GM12878 (cell line): ENCODE results near the gene MAST4. TPM values are rescaled to one million over a fixed set of nuclear protein-coding genes. Genes with fewer than 3 reads are reported as not detected.

Experiments used
- ATAC-seq: fragments of 200-7000 bp; cut with Tn5 transposase; 3 replicates; pipeline ENCODE4 v1.9.1; 2020; ENCODE audit warnings: mild to moderate bottlenecking, moderate library complexity
- BruUV-seq: library from RNA; stranded (reverse); fragments of 400-500 nt; replicated peaks from 2 replicates; lab custom pipeline; 2021; lab: Mats Ljungman, UMichigan
- CTCF ChIA-PET: fragments of 300-600 bp; sonication (Branson Sonifier 250); formaldehyde crosslinking; extraction: SDS; loops from one replicate; lab custom pipeline; 2021; ENCODE audit warnings: inconsistent platforms; lab: Yijun Ruan, JAX
- POLR2A ChIA-PET: fragments of 350-600 bp; formaldehyde crosslinking; extraction: SDS; loops from one replicate; lab custom pipeline; 2021; ENCODE audit warnings: inconsistent platforms; lab: Charles Lee
- RAD21 ChIA-PET: fragments of 300-600 bp; sonication (Branson Sonifier 250); formaldehyde crosslinking; loops from one replicate; lab custom pipeline; 2023; ENCODE audit warnings: antibody characterized with exemption; ENCODE audit not compliant: unreplicated experiment; lab: Charles Lee
- SMC1A ChIA-PET: fragments of 300-600 bp; sonication (Branson Sonifier 250); formaldehyde crosslinking; loops from one replicate; lab custom pipeline; 2023; ENCODE audit not compliant: unreplicated experiment, uncharacterized antibody; lab: Charles Lee
- DNase-seq: peaks from one replicate; pipeline ENCODE4 v3.0.0-alpha.2; 2011; ENCODE audit warnings: low read depth, low spot score
- FAIRE-seq: peaks from 3 replicates; lab custom pipeline; 2011; peaks lifted over from hg19 to GRCh38; lab: Jason Lieb, UNC
- H2AFZ ChIP-seq: 2 replicates; pipeline ENCODE4 v1.6.0; 2011; ENCODE audit warnings: low read depth, low read length, control low read depth; ENCODE audit not compliant: control insufficient read depth
- H3K27ac ChIP-seq: 2 replicates; pipeline ENCODE4 v1.5.1; 2011; ENCODE audit warnings: control low read depth; ENCODE audit not compliant: control insufficient read depth, insufficient read depth
- H3K27me3 ChIP-seq, 2 experiments: replicated peaks in 1 of 2; 2 replicates each; pipeline versions ENCODE4 v1.6.0 to v1.6.1; 2011; ENCODE audit warnings: low read length in 1 of 2; ENCODE audit not compliant: control insufficient read depth in 2 of 2, insufficient read depth in 2 of 2
- H3K36me3 ChIP-seq, 2 experiments: 2 replicates each; pipeline ENCODE4 v1.5.1; 2011; ENCODE audit warnings: low read length in 1 of 2; ENCODE audit not compliant: control insufficient read depth in 2 of 2, insufficient read depth in 2 of 2
- H3K4me1 ChIP-seq: 2 replicates; pipeline ENCODE4 v1.6.1; 2011; ENCODE audit warnings: mild to moderate bottlenecking, low read length, moderate library complexity, mixed read lengths; ENCODE audit not compliant: control insufficient read depth, insufficient read depth
- H3K4me2 ChIP-seq: 2 replicates; pipeline ENCODE4 v1.6.0; 2011; ENCODE audit warnings: control low read depth; ENCODE audit not compliant: control insufficient read depth, insufficient read depth
- H3K4me3 ChIP-seq: fragments of 200-600 bp; sonication (generic); 2 replicates; pipeline ENCODE4 v1.5.1; 2016
- H3K79me2 ChIP-seq: 2 replicates; pipeline ENCODE4 v1.6.0; 2011; ENCODE audit warnings: low read length; ENCODE audit not compliant: control insufficient read depth, insufficient read depth
- H3K9ac ChIP-seq: 2 replicates; pipeline ENCODE4 v1.8.0; 2011; ENCODE audit warnings: low read length, control low read depth, mixed read lengths; ENCODE audit not compliant: control insufficient read depth, insufficient read depth
- H3K9me3 ChIP-seq: replicated peaks from 3 replicates; pipeline ENCODE4 v1.5.1; 2011; ENCODE audit warnings: mild to moderate bottlenecking, low read length; ENCODE audit not compliant: control insufficient read depth, insufficient read depth
- H4K20me1 ChIP-seq: 2 replicates; pipeline ENCODE4 v1.6.0; 2011; ENCODE audit not compliant: control insufficient read depth, insufficient read depth
- ASH2L ChIP-seq: fragments of 300-600, 200-600 bp; sonication (generic); IDR thresholded peaks from 2 replicates; pipeline ENCODE4 v1.6.1; 2017; ENCODE audit warnings: low read depth, mild to moderate bottlenecking, borderline replicate concordance
- CBX3 ChIP-seq: fragments of 200-600 bp; sonication (generic); IDR thresholded peaks from 2 replicates; pipeline ENCODE4 v1.6.1; 2016; ENCODE audit warnings: low read depth, borderline replicate concordance
- GATAD2B ChIP-seq: fragments of 450-650 bp; conservative IDR thresholded peaks from 2 replicates; pipeline ENCODE4 v1.6.1; 2017; ENCODE audit warnings: low read depth, mild to moderate bottlenecking, moderate library complexity
- HCFC1 ChIP-seq: fragments of 150-350 bp; IDR thresholded peaks from 2 replicates; pipeline ENCODE4 v1.6.1; 2014; ENCODE audit warnings: low read length
- IRF4 ChIP-seq: IDR thresholded peaks from 2 replicates; pipeline ENCODE4 v1.6.1; 2011; ENCODE audit warnings: low read depth, low read length
- MEF2B ChIP-seq: fragments of 450-650 bp; IDR thresholded peaks from 2 replicates; pipeline ENCODE4 v1.6.1; 2018; ENCODE audit warnings: mild to moderate bottlenecking, moderate library complexity; ENCODE audit not compliant: partially characterized antibody, poor library complexity, severe bottlenecking
- MTA3 ChIP-seq: IDR thresholded peaks from 2 replicates; pipeline ENCODE4 v1.6.1; 2012; ENCODE audit warnings: low read length, inconsistent platforms, borderline replicate concordance
- MXI1 ChIP-seq: fragments of 150-350 bp; IDR thresholded peaks from 2 replicates; pipeline ENCODE4 v1.6.1; 2011; ENCODE audit warnings: low read depth, mild to moderate bottlenecking, inconsistent platforms, low read length, improper control_type of control experiment
- NR2C2 ChIP-seq: IDR thresholded peaks from 2 replicates; pipeline ENCODE4 v1.6.1; 2011; ENCODE audit warnings: borderline replicate concordance, low read depth; ENCODE audit not compliant: control insufficient read depth, insufficient read length
- NR2F1 ChIP-seq: fragments of 450-650 bp; conservative IDR thresholded peaks from 2 replicates; pipeline ENCODE4 v1.6.1; 2017; ENCODE audit warnings: mild to moderate bottlenecking
- POLR2A ChIP-seq: IDR thresholded peaks from 2 replicates; pipeline ENCODE4 v1.6.1; 2011; ENCODE audit warnings: low read depth, mild to moderate bottlenecking, low read length
- SIN3A ChIP-seq: IDR thresholded peaks from 2 replicates; pipeline ENCODE4 v1.6.1; 2012; ENCODE audit warnings: low read depth, low read length, improper control_type of control experiment
- SP1 ChIP-seq: IDR thresholded peaks from one replicate; pipeline ENCODE4 v1.6.1; 2011; ENCODE audit warnings: low read depth, low read length
- SREBF2 ChIP-seq: IDR thresholded peaks from 2 replicates; pipeline ENCODE4 v1.6.1; 2012; ENCODE audit warnings: mild to moderate bottlenecking, low read length
- SUPT20H ChIP-seq: IDR thresholded peaks from 2 replicates; pipeline ENCODE4 v1.6.1; 2011; ENCODE audit warnings: low read depth, mild to moderate bottlenecking, low read length, moderate library complexity, borderline replicate concordance; ENCODE audit not compliant: control insufficient read depth
- ZNF384 ChIP-seq: IDR thresholded peaks from 2 replicates; pipeline ENCODE4 v1.6.1; 2012; ENCODE audit warnings: low read depth, mild to moderate bottlenecking, low read length, improper control_type of control experiment, borderline replicate concordance
- WGBS: methylation state at CpG from one replicate; pipeline ENCODE4 v1.1.6; 2016; ENCODE audit warnings: low lambda C conversion rate; ENCODE audit not compliant: insufficient replicate concordance, insufficient coverage; ENCODE audit errors: missing lambda C conversion rate; 5-methylcytosine and 5-hydroxymethylcytosine counted together
- in situ Hi-C: fragments of 300-500 bp; cut with MboI; formaldehyde crosslinking; loops from 9 replicates; pipeline ENCODE4 v1.14.3; 2018; ENCODE audit warnings: mixed read lengths
- intact Hi-C: fragments of 100-400 bp; cut with micrococcal nuclease; formaldehyde crosslinking; loops from one replicate; pipeline ENCODE4 v1.14.2; 2022; ENCODE audit not compliant: unreplicated experiment
- polyA plus RNA-seq, 11 experiments: library from polyadenylated mRNA; depleted of rRNA in 4 of 11; unstranded in 6 of 11; stranded (reverse) in 5 of 11; fragments of >200 nt; fragmentation: Nextera tagmentation in 4 of 11; fragmentation: Illumina TruSeq in 1 of 11; extraction: Ambion mirVana in 4 of 11; extraction: Trizol in 1 of 11; gene quantifications; 1 replicate in 1 of 11; 2 replicates in 10 of 11; pipeline versions ENCODE4 v1.2.1 to v1.2.3, GENCODE V29; 2011 to 2016; ENCODE audit warnings: inconsistent platforms in 2 of 11, missing spikeins in 2 of 11, low read depth in 1 of 11
- total RNA-seq, 4 experiments: library from RNA; depleted of rRNA in 3 of 4; stranded (reverse); fragments of >200 nt in 3 of 4; fragmentation: Illumina TruSeq in 1 of 4; extraction: Trizol in 1 of 4; gene quantifications; 2 replicates each; pipeline versions ENCODE4 v1.2.1 to v1.2.3, GENCODE V29; 2013 to 2021
- TF ChIP-seq, protein P1 (sequence below): fragments of 450-650 bp; IDR thresholded peaks from 2 replicates; pipeline ENCODE4 v1.6.1; 2017; ENCODE audit warnings: low read depth, mild to moderate bottlenecking, moderate library complexity

Gene MAST4
- total and polyA plus RNA-seq, 10 of the 15 experiments (the other 5 are each of a cell fraction or from before 2014, with no cell fraction given), result 0.02 to 1.6 (median 0.29) TPM; not detected in 1

DNA sequence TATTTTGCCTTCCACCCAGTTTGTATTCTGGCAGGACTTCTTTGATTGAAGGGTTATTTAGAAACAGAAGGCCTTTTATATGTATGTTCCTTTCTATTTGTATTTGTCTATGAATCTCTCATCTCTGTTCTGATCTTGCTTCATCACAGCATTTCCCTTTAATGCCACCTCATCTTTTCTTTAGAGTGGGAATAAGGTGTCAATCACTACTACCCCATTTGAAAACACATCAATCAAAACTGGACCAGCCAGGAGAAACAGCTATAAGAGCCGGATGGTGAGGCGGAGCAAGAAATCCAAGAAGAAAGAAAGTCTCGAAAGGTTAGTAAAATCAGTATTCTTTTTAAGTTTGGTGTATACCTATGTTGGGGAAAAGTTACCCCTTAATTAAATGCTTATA lies 564.1 kb downstream of the MAST4 start:
- ChIA-PET SMC1A (interaction anchor here (3.5 kb wide), 1 partner anchor 47 kb away, joined by 24 read pairs; no protein-coding TSS in a partner anchor), POLR2A (no interaction called here), RAD21 (interaction anchor here (4.8 kb wide), 1 partner anchor 48 kb away, joined by 31 read pairs; no protein-coding TSS in a partner anchor), CTCF (interaction anchor here (0.9 kb wide), 1 partner anchor 10 kb away, joined by 3 read pairs; no protein-coding TSS in a partner anchor)
- H3K4me3 ChIP-seq, result no peak overlapping the region
- no peaks in the 10 kb centered on the region for H3K4me1 ChIP-seq
- no peaks in the 10 kb centered on the region for H3K36me3 ChIP-seq
- H4K20me1 ChIP-seq, result no peaks in the 10 kb centered on the region
- H3K27ac ChIP-seq, result no peak overlapping the region
- no TSS peak for BruUV-seq
- H3K79me2 ChIP-seq, result no peaks in the 10 kb centered on the region
- FAIRE-seq (no peak), ATAC-seq (no peak), DNase-seq (no peak)
- TF ChIP-seq ASH2L (no peak), POLR2A (no peak), CBX3 (no peak), MTA3 (no peak), MXI1 (no peak), GATAD2B (no peak), SREBF2 (no peak), ZNF384 (no peak), NR2F1 (no peak), SIN3A (no peak), SP1 (no peak), NR2C2 (no peak), HCFC1 (no peak), SUPT20H (no peak), MEF2B (no peak), IRF4 (no peak)
- TF ChIP-seq, protein P1, sequence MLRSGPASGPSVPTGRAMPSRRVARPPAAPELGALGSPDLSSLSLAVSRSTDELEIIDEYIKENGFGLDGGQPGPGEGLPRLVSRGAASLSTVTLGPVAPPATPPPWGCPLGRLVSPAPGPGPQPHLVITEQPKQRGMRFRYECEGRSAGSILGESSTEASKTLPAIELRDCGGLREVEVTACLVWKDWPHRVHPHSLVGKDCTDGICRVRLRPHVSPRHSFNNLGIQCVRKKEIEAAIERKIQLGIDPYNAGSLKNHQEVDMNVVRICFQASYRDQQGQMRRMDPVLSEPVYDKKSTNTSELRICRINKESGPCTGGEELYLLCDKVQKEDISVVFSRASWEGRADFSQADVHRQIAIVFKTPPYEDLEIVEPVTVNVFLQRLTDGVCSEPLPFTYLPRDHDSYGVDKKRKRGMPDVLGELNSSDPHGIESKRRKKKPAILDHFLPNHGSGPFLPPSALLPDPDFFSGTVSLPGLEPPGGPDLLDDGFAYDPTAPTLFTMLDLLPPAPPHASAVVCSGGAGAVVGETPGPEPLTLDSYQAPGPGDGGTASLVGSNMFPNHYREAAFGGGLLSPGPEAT, result no peak
- H3K9ac ChIP-seq, result no peak overlapping the region
- no peak overlapping the region for H2AFZ ChIP-seq
- H3K4me2 ChIP-seq, result no peak overlapping the region
- no peaks in the 10 kb centered on the region; a peak in 1 of 4 replicates for H3K27me3 ChIP-seq
- in situ Hi-C loops (loop anchor here (5.0 kb wide), 1 partner anchor 52 kb away; no protein-coding TSS in a partner anchor), intact Hi-C loops (no loop called here)
- 93% methylated on average over 3 of the region's 3 CpGs for WGBS
- no peaks in the 10 kb centered on the region for H3K9me3 ChIP-seq
